Measurements from ENCODE around the gene RBM44. TPM values are rescaled to one million over a fixed set of nuclear protein-coding genes. Genes with fewer than 3 reads are reported as not detected.
A peak's percentile ranks its signal among the peaks of the same experiment; 100 is the strongest.

The RBM44 gene
- total and polyA plus RNA-seq, 8 donors, result 0.41 to 1.6 (median 1.1) TPM

DNA sequence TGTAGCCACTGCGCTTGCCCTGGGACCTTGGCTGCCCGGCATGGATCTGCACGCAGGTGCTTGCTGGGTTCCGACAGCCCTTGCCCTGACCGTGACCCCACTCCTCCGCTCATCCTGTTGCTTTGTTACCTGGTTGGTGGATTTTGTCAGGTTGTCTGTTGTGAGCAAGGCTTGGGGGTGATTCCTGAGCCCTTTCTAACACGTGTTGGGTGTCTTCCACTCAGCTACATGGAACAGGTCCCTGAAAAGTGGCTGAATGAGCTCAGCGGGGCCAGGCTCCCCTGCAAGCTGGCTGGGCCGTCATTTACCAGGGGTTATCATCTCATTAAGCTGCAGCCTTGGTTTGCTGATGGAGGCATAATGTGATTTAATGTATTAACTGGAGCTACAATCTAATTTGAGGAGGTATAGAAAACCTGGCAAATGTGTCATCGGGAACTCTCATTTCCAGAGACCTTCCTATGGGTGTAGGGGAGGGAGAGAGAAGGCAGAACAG lies 85.4 kb downstream of the RBM44 start:
- ATAC-seq (no peak), DNase-seq (peak in 1 of 4 donors; percentile 55)
- no peak for TF ChIP-seq CTCF (IDR thresholded peaks at IDR 0.05)
- Histone ChIP-seq H3K36me3 (no peaks in the 10 kb centered on the region), H3K27ac (no peak overlapping the region), H3K4me3 (no peak overlapping the region), H3K27me3 (no peaks in the 10 kb centered on the region), H3K9me3 (no peaks in the 10 kb centered on the region), H3K4me1 (no peaks in the 10 kb centered on the region)
- intact Hi-C loops (cut with DNase I), result no loop called here

- intact Hi-C loops (cut with DNase I), result no loop called here
- ATAC-seq, result no peak
- TF ChIP-seq CTCF (IDR thresholded peaks at IDR 0.05), result no peak
Observed at GRCh38 chr2:237884681-237885080, 86.1 kb downstream of the RBM44 start.

GRCh38 chr2:237885111-237885930 lies 86.7 kb downstream of the RBM44 start:
- ATAC-seq (no peak), DNase-seq (peak in 2 of 4 donors; percentile 26 to 60)
- Histone ChIP-seq H3K27me3 (no peaks in the 10 kb centered on the region), H3K4me1 (no peaks in the 10 kb centered on the region), H3K27ac (no peak overlapping the region), H3K4me3 (no peak overlapping the region), H3K36me3 (no peaks in the 10 kb centered on the region), H3K9me3 (no peaks in the 10 kb centered on the region)
- no peak for TF ChIP-seq CTCF (IDR thresholded peaks at IDR 0.05)
- intact Hi-C loops (cut with DNase I), result no loop called here

More at GRCh38 chr2:237884681-237885080, 86.1 kb downstream of the RBM44 start:
- no peaks in the 10 kb centered on the region for H3K36me3 ChIP-seq
- DNase-seq, result peak in 1 of 4 donors; percentile 73
- H3K27ac ChIP-seq, result no peak overlapping the region
- H3K4me1 ChIP-seq, result no peaks in the 10 kb centered on the region
- H3K27me3 ChIP-seq, result no peaks in the 10 kb centered on the region
- no peaks in the 10 kb centered on the region for H3K9me3 ChIP-seq
- no peak overlapping the region for H3K4me3 ChIP-seq

GRCh38 chr2:237885931-237886684 lies 87.5 kb downstream of the RBM44 start:
- Histone ChIP-seq H3K9me3 (no peaks in the 10 kb centered on the region), H3K4me1 (no peaks in the 10 kb centered on the region), H3K36me3 (no peaks in the 10 kb centered on the region), H3K4me3 (no peak overlapping the region), H3K27ac (no peak overlapping the region), H3K27me3 (no peaks in the 10 kb centered on the region)
- intact Hi-C loops (cut with DNase I), result no loop called here
- ATAC-seq (no peak), DNase-seq (peak in 1 of 4 donors; percentile 70)
- no peak for TF ChIP-seq CTCF (IDR thresholded peaks at IDR 0.05)
